GM13976 (cell line): ENCODE results near the gene CIBAR2.
"Not testable (repeated sequence)": the region's sequence is repeated elsewhere in the genome, so short reads cannot be mapped to it uniquely, and the experiment has no call there.

Experiments used
- DNase-seq: peaks from one replicate; pipeline ENCODE4 v3.0.0; 2012; ENCODE audit warnings: low spot score
- in situ Hi-C: fragments of 300-500 bp; cut with MboI; formaldehyde crosslinking; loops from one replicate; pipeline ENCODE4 v1.12.0; 2022; ENCODE audit warnings: low sequenced_read_pairs, mixed read lengths, inconsistent platforms; ENCODE audit not compliant: unreplicated experiment
- TF ChIP-seq, protein P1 (sequence below): IDR thresholded peaks from 2 replicates; pipeline ENCODE4 v1.5.1; 2012; ENCODE audit warnings: borderline replicate concordance, mild to moderate bottlenecking; ENCODE audit not compliant: insufficient read depth; ENCODE audit errors: extremely low read depth, missing control alignments, control extremely low read depth

The CIBAR2 gene

DNA sequence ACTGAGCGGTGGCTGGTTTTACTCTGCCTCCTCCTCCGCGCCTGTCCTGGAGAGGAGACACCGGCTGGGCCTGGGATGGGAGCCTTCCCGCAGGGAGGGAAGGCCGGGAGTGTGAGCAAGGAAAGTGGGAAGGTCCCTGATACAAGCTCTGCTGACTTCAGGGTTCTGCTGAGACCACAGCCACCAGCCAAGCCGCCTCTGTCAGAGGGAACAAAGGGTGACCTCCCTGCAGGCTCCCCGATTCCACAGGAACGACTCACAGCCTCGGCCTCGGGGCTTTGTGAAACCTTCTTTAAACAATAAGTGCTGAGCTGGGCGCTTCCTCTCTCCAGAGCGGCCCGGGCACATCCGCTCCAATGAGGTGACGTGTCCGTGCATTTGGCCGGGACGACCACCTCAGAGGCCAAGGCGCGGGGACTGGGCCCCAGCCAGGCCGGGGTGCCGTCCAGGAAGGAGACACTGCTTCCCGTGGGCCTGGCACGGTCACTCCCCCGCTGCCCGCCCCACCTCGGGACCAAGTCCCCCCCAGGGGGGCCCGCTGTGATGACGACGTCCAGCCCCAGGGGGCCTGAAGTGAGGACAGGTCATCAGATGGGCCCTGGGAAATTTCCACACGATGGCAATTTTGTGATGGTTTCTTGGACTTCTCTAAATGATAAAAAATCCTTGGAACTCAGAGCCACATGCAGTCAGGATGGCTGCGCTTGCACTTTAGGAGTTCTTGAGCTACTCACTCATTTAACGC, 11.8 kb upstream of the CIBAR2 start:
- no peak for DNase-seq
- TF ChIP-seq, protein P1, sequence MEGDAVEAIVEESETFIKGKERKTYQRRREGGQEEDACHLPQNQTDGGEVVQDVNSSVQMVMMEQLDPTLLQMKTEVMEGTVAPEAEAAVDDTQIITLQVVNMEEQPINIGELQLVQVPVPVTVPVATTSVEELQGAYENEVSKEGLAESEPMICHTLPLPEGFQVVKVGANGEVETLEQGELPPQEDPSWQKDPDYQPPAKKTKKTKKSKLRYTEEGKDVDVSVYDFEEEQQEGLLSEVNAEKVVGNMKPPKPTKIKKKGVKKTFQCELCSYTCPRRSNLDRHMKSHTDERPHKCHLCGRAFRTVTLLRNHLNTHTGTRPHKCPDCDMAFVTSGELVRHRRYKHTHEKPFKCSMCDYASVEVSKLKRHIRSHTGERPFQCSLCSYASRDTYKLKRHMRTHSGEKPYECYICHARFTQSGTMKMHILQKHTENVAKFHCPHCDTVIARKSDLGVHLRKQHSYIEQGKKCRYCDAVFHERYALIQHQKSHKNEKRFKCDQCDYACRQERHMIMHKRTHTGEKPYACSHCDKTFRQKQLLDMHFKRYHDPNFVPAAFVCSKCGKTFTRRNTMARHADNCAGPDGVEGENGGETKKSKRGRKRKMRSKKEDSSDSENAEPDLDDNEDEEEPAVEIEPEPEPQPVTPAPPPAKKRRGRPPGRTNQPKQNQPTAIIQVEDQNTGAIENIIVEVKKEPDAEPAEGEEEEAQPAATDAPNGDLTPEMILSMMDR, result no peak

GRCh38 chr16:85123441-85123840, 11.2 kb upstream of the CIBAR2 start:
- DNase-seq, in situ Hi-C loops: not testable (repeated sequence)

More for the DNA sequence above, 11.8 kb upstream of the CIBAR2 start:
- in situ Hi-C loops, result no loop called here

- in situ Hi-C loops, result no loop called here
- TF ChIP-seq, protein P1, result no peak
- DNase-seq, result no peak
Observed at GRCh38 chr16:85120006-85120340, 7.7 kb upstream of the CIBAR2 start.

DNA sequence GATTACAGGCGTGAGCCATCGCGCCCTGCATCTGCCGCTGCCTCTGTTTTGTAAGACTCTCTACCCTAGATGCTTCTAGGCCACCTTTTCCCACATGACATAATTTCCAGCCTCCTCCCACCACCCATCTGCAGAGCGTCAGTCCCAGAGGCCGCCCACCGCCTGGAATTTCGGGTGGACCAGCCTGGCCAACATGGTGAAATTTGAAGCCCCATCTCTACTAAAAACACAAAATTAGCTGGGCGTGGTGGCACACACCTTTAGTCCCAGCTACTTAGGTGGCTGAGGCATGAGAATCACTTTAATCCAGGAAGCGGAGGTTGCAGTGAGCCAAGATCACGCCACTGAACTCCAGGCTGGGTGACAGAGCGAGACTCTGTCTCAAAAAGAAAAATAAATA, 5.1 kb upstream of the CIBAR2 start:
- in situ Hi-C loops, result no loop called here
- TF ChIP-seq, protein P1, result no peak
- DNase-seq, result no peak

GRCh38 chr16:85114909-85115567, 2.8 kb upstream of the CIBAR2 start:
- DNase-seq, result peak; percentile 95
- TF ChIP-seq, protein P1, result peak; percentile 96
- in situ Hi-C loops, result no loop called here

- in situ Hi-C loops, result no loop called here
- no peak for DNase-seq
- TF ChIP-seq, protein P1, result no peak
Observed at GRCh38 chr16:85113913-85114312, 1.6 kb upstream of the CIBAR2 start.

GRCh38 chr16:85113168-85113733, 979 bp upstream of the CIBAR2 start:
- TF ChIP-seq, protein P1, result no peak
- no peak for DNase-seq
- in situ Hi-C loops, result no loop called here
